Karpas-422 (cell line): ENCODE measurements around the gene CCNA1. TPM values are rescaled to one million over a fixed set of nuclear protein-coding genes. Genes with fewer than 3 reads are reported as not detected.

ENCODE experiments used
- DNase-seq: peaks from one replicate; pipeline ENCODE4 v3.0.0-alpha.2; 2015
- H2AFZ ChIP-seq: fragments of 200-600 bp; sonication (generic); 2 replicates; pipeline ENCODE4 v1.6.1; 2014; ENCODE audit warnings: antibody characterized with exemption, low read length, mixed read lengths
- H3K27ac ChIP-seq: fragments of 200-600 bp; sonication (generic); 2 replicates; pipeline ENCODE4 v1.5.1; 2014; ENCODE audit warnings: mild to moderate bottlenecking, low read length, moderate library complexity
- H3K27me3 ChIP-seq: fragments of 200-600 bp; sonication (generic); 2 replicates; pipeline ENCODE4 v1.6.1; 2014; ENCODE audit warnings: low read length, mixed read lengths
- H3K36me3 ChIP-seq: fragments of 200-600 bp; sonication (generic); 2 replicates; pipeline ENCODE4 v1.6.1; 2014; ENCODE audit warnings: low read length, mixed read lengths; ENCODE audit not compliant: insufficient read depth
- H3K4me1 ChIP-seq: fragments of 200-600 bp; sonication (generic); 2 replicates; pipeline ENCODE4 v1.6.1; 2014; ENCODE audit warnings: mild to moderate bottlenecking, low read length, mixed read lengths
- H3K4me2 ChIP-seq: fragments of 200-600 bp; sonication (generic); 2 replicates; pipeline ENCODE4 v1.6.1; 2014; ENCODE audit warnings: low read length, low read depth, mild to moderate bottlenecking; ENCODE audit not compliant: poor library complexity, severe bottlenecking
- H3K4me3 ChIP-seq: fragments of 200-600 bp; sonication (generic); 2 replicates; pipeline ENCODE4 v1.5.1; 2014; ENCODE audit warnings: mild to moderate bottlenecking, antibody characterized with exemption, low read length, mixed read lengths
- H3K79me2 ChIP-seq: fragments of 200-600 bp; sonication (generic); 2 replicates; pipeline ENCODE4 v1.6.1; 2014; ENCODE audit warnings: mild to moderate bottlenecking, low read length, mixed read lengths
- H3K9ac ChIP-seq: fragments of 200-600 bp; sonication (generic); 2 replicates; pipeline ENCODE4 v1.6.0; 2014; ENCODE audit warnings: low read length
- H3K9me2 ChIP-seq: fragments of 200-600 bp; sonication (generic), shearing (Covaris generic); replicated peaks from 2 replicates; pipeline ENCODE4 v1.6.0; 2014; ENCODE audit warnings: mild to moderate bottlenecking, low read length, moderate library complexity; ENCODE audit not compliant: insufficient read depth
- H3K9me3 ChIP-seq: fragments of 300-700, 200-600 bp; sonication (generic); 2 replicates; pipeline ENCODE4 v1.6.1; 2014; ENCODE audit warnings: low read length, mixed read lengths
- H4K20me1 ChIP-seq: fragments of 200-600 bp; sonication (generic); 2 replicates; pipeline ENCODE4 v1.6.1; 2014; ENCODE audit warnings: mild to moderate bottlenecking, antibody characterized with exemption, low read length, low read depth; ENCODE audit not compliant: insufficient read depth
- total RNA-seq: library from RNA; depleted of rRNA; stranded (reverse); fragments of >200 nt; shearing (Covaris generic); gene quantifications from 2 replicates; pipeline ENCODE4 v1.2.3, GENCODE V29; 2014; ENCODE audit warnings: low replicate concordance

CCNA1 gene
- total RNA-seq, 1 experiment from 2014 or later, result not detected

GRCh38 chr13:36418022-36418805 lies 14.1 kb upstream of the CCNA1 start:
- Histone ChIP-seq H2AFZ (peak overlapping the region; percentile 39; the same call in 1 of the 2 replicates), H3K4me2 (peak overlapping the region; percentile 39), H3K79me2 (no peaks in the 10 kb centered on the region), H3K9me3 (no peaks in the 10 kb centered on the region), H4K20me1 (no peaks in the 10 kb centered on the region), H3K36me3 (no peaks in the 10 kb centered on the region), H3K4me1 (peaks cover 31% of the 10 kb centered on the region), H3K9me2 (no peaks in the 10 kb centered on the region), H3K4me3 (no peak overlapping the region), H3K27me3 (no peaks in the 10 kb centered on the region), H3K27ac (peak overlapping the region; percentile 39; the same call in 1 of the 2 replicates), H3K9ac (no peak overlapping the region)
- DNase-seq, result peak; percentile 46

- Histone ChIP-seq H3K27me3 (no peaks in the 10 kb centered on the region), H4K20me1 (no peaks in the 10 kb centered on the region), H3K79me2 (no peaks in the 10 kb centered on the region), H3K4me1 (peaks cover 18% of the 10 kb centered on the region), H2AFZ (no peak overlapping the region), H3K27ac (no peak overlapping the region), H3K4me2 (no peak overlapping the region), H3K4me3 (no peak overlapping the region), H3K36me3 (no peaks in the 10 kb centered on the region), H3K9me3 (no peaks in the 10 kb centered on the region), H3K9ac (no peak overlapping the region), H3K9me2 (no peaks in the 10 kb centered on the region)
- DNase-seq, result peak; percentile 89
These were observed 11.8 kb upstream of the CCNA1 start for GRCh38 chr13:36420437-36420891.

GRCh38 chr13:36421447-36421846 lies 10.8 kb upstream of the CCNA1 start:
- H3K4me2 ChIP-seq, result no peak overlapping the region
- no peak overlapping the region for H3K27ac ChIP-seq
- H3K36me3 ChIP-seq, result no peaks in the 10 kb centered on the region
- no peak for DNase-seq
- no peak overlapping the region for H3K9ac ChIP-seq
- H2AFZ ChIP-seq, result no peak overlapping the region
- peaks cover 18% of the 10 kb centered on the region for H3K4me1 ChIP-seq
- no peaks in the 10 kb centered on the region for H3K27me3 ChIP-seq
- H3K79me2 ChIP-seq, result no peaks in the 10 kb centered on the region
- H4K20me1 ChIP-seq, result no peaks in the 10 kb centered on the region
- no peaks in the 10 kb centered on the region for H3K9me3 ChIP-seq
- H3K9me2 ChIP-seq, result no peaks in the 10 kb centered on the region
- no peak overlapping the region for H3K4me3 ChIP-seq

DNA sequence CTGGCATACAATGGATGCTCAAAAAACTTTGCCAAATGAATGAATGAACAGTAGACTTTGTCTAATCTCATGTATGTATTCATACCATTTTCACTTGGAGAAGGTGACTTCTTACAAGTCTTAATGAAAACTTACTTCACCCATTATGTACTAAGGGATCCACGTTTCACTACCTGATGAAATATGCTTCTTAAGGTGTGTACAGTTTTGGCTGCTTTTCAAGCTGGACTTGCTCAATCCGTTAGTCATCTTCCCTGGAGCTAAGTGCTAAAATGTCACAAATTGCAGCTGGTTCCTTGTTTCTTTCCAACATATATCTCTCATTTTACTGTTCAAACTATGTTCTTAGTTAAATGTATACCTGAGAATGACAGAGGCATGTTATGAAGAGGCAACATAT lies 4.2 kb upstream of the CCNA1 start:
- Histone ChIP-seq H4K20me1 (no peaks in the 10 kb centered on the region), H3K9me2 (no peaks in the 10 kb centered on the region), H3K9ac (no peak overlapping the region), H3K27ac (no peak overlapping the region), H2AFZ (no peak overlapping the region), H3K4me3 (no peak overlapping the region), H3K36me3 (no peaks in the 10 kb centered on the region), H3K4me2 (no peak overlapping the region), H3K4me1 (no peaks in the 10 kb centered on the region), H3K79me2 (no peaks in the 10 kb centered on the region), H3K27me3 (no peaks in the 10 kb centered on the region), H3K9me3 (no peaks in the 10 kb centered on the region)
- no peak for DNase-seq

GRCh38 chr13:36430247-36431203 lies 1.8 kb upstream of the CCNA1 start:
- H3K4me2 ChIP-seq, result no peak overlapping the region
- no peaks in the 10 kb centered on the region for H3K9me2 ChIP-seq
- H3K79me2 ChIP-seq, result no peaks in the 10 kb centered on the region
- no peaks in the 10 kb centered on the region for H3K9me3 ChIP-seq
- H3K27me3 ChIP-seq, result no peaks in the 10 kb centered on the region
- no peak overlapping the region for H2AFZ ChIP-seq
- no peak overlapping the region for H3K9ac ChIP-seq
- no peak overlapping the region for H3K27ac ChIP-seq
- no peak overlapping the region for H3K4me3 ChIP-seq
- DNase-seq, result no peak
- no peaks in the 10 kb centered on the region for H4K20me1 ChIP-seq
- H3K36me3 ChIP-seq, result no peaks in the 10 kb centered on the region
- H3K4me1 ChIP-seq, result no peaks in the 10 kb centered on the region

- Histone ChIP-seq H3K27me3 (no peaks in the 10 kb centered on the region), H3K9me3 (no peaks in the 10 kb centered on the region), H3K4me3 (no peak overlapping the region), H2AFZ (no peak overlapping the region), H3K9ac (no peak overlapping the region), H3K27ac (no peak overlapping the region), H3K9me2 (no peaks in the 10 kb centered on the region), H3K79me2 (no peaks in the 10 kb centered on the region), H3K4me2 (no peak overlapping the region), H3K4me1 (peaks cover under 1% of the 10 kb centered on the region), H4K20me1 (no peaks in the 10 kb centered on the region), H3K36me3 (no peaks in the 10 kb centered on the region)
- DNase-seq, result no peak
These were observed 840 bp upstream of the CCNA1 start for GRCh38 chr13:36431204-36432105.

DNA sequence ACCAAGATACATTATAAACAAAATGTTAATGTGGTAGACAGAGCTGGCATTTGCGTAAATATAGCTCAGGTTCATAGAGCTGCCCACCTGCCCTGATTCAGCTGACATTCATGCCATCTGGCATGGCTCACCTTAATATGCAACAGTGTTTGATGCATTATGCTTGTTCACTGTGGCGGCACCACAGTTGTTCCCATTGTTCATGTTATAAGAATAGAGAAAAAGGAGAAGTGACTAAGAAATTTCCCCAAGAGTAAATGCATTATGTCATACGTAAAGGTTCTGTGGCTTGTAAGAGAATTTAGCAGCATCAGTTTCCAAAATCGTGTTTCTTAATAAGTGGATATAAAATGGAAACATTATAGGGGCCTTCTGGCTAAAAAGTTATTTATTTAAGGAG lies 4.5 kb downstream of the CCNA1 start:
- no peak for DNase-seq
- H3K27me3 ChIP-seq, result no peaks in the 10 kb centered on the region
- H3K9me3 ChIP-seq, result no peaks in the 10 kb centered on the region
- H3K79me2 ChIP-seq, result no peaks in the 10 kb centered on the region
- H3K9me2 ChIP-seq, result no peaks in the 10 kb centered on the region
- no peaks in the 10 kb centered on the region for H3K36me3 ChIP-seq
- no peak overlapping the region for H3K4me3 ChIP-seq
- H3K4me1 ChIP-seq, result peaks cover 11% of the 10 kb centered on the region
- H4K20me1 ChIP-seq, result no peaks in the 10 kb centered on the region
- no peak overlapping the region for H3K27ac ChIP-seq
- H3K9ac ChIP-seq, result no peak overlapping the region
- no peak overlapping the region for H3K4me2 ChIP-seq
- H2AFZ ChIP-seq, result no peak overlapping the region
